Measurements from ENCODE around the gene ZFYVE1.

DNA sequence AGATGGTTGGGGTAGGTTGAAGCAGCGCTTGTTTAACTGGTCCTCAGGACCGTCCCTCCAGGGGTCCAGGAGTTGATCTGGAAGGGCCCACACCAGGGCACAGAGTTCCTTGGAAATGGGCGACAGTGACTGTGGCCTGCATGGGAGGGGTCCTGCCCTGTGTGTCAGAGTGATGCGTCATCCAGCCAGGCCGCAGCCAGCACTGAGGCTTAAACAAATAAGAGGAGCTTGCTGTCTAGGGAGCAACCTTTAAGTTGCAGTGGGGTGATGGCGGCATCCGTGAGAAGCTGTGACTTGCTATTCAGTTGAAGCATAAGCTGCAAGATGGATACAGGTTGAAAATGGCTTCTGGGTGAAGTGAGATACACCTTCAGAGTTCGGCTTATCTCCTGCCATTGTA is 80.4 kb downstream of the ZFYVE1 start:
- TF ChIP-seq, protein P1, sequence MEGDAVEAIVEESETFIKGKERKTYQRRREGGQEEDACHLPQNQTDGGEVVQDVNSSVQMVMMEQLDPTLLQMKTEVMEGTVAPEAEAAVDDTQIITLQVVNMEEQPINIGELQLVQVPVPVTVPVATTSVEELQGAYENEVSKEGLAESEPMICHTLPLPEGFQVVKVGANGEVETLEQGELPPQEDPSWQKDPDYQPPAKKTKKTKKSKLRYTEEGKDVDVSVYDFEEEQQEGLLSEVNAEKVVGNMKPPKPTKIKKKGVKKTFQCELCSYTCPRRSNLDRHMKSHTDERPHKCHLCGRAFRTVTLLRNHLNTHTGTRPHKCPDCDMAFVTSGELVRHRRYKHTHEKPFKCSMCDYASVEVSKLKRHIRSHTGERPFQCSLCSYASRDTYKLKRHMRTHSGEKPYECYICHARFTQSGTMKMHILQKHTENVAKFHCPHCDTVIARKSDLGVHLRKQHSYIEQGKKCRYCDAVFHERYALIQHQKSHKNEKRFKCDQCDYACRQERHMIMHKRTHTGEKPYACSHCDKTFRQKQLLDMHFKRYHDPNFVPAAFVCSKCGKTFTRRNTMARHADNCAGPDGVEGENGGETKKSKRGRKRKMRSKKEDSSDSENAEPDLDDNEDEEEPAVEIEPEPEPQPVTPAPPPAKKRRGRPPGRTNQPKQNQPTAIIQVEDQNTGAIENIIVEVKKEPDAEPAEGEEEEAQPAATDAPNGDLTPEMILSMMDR (IDR thresholded peaks at IDR 0.05), result no peak
- TF ChIP-seq POLR2A (IDR thresholded peaks at IDR 0.05) (no peak), POLR2AphosphoS5 (IDR thresholded peaks at IDR 0.05) (no peak)

All from breast epithelium (tissue), 3 donors.